CD4-positive, alpha-beta memory T cell (primary cell): Measurements from ENCODE around the gene NT5C1A. TPM values are rescaled to one million over a fixed set of nuclear protein-coding genes. Genes with fewer than 3 reads are reported as not detected.

Experiments
- CTCF ChIA-PET: fragments of 350-600 bp; sonication (Branson Sonifier 250); formaldehyde crosslinking; loops from one replicate; lab custom pipeline; 2021; ENCODE audit warnings: inconsistent platforms; ENCODE audit not compliant: partially characterized antibody; lab: Charles Lee
- POLR2A ChIA-PET: fragments of 350-600 bp; sonication (Branson Sonifier 250); formaldehyde crosslinking; loops from one replicate; lab custom pipeline; 2021; ENCODE audit not compliant: partially characterized antibody; lab: Charles Lee
- DNase-seq, 5 donors: peaks; one replicate each; pipeline versions ENCODE4 v3.0.0 to v3.0.0-alpha.2; 2020 to 2022; ENCODE audit warnings: mixed read lengths in 1 of 5
- H3K27ac ChIP-seq: one replicate; pipeline ENCODE4 v1.7.0; 2013; ENCODE audit warnings: low read depth, low read length
- H3K27me3 ChIP-seq: 2 replicates; pipeline ENCODE4 v1.7.0; 2013; ENCODE audit warnings: mild to moderate bottlenecking, low read length, moderate library complexity; ENCODE audit not compliant: insufficient read depth
- H3K36me3 ChIP-seq: 2 replicates; pipeline ENCODE4 v1.7.0; 2013; ENCODE audit warnings: mild to moderate bottlenecking, low read length, moderate library complexity; ENCODE audit not compliant: insufficient read depth
- H3K4me1 ChIP-seq: 2 replicates; pipeline ENCODE4 v1.7.0; 2013; ENCODE audit warnings: mild to moderate bottlenecking, low read length, moderate library complexity; ENCODE audit not compliant: insufficient read depth
- H3K4me3 ChIP-seq, 2 donors: one replicate each; pipeline ENCODE4 v1.7.0; 2013; ENCODE audit warnings: low read length in 2 of 2, mild to moderate bottlenecking in 1 of 2
- H3K9me3 ChIP-seq, 2 donors: one replicate each; pipeline ENCODE4 v1.7.0; 2013; ENCODE audit warnings: low read length in 2 of 2, control low read depth in 1 of 2; ENCODE audit not compliant: control insufficient read depth in 1 of 2
- H3K27ac Mint-ChIP-seq, 7 donors: one replicate each; pipeline ENCODE4 v1.8.0; 2020 to 2021; ENCODE audit warnings: mixed read lengths in 7 of 7, mild to moderate bottlenecking in 6 of 7, inconsistent platforms in 3 of 7, moderate library complexity in 3 of 7
- H3K27me3 Mint-ChIP-seq, 2 donors: one replicate each; pipeline ENCODE4 v1.8.0; 2020 to 2021; ENCODE audit warnings: mixed read lengths in 2 of 2
- H3K36me3 Mint-ChIP-seq, 2 donors: one replicate each; pipeline ENCODE4 v1.8.0; 2020 to 2021; ENCODE audit warnings: mixed read lengths in 2 of 2, inconsistent platforms in 1 of 2, mild to moderate bottlenecking in 1 of 2
- H3K4me1 Mint-ChIP-seq, 4 donors: one replicate each; pipeline ENCODE4 v1.8.0; 2020 to 2021; ENCODE audit warnings: mixed read lengths in 4 of 4, mild to moderate bottlenecking in 1 of 4
- H3K4me3 Mint-ChIP-seq, 8 donors: one replicate each; pipeline ENCODE4 v1.8.0; 2020 to 2021; ENCODE audit warnings: mixed read lengths in 8 of 8, mild to moderate bottlenecking in 7 of 8, moderate library complexity in 6 of 8, inconsistent platforms in 3 of 8
- H3K9me3 Mint-ChIP-seq, 8 donors: one replicate each; pipeline ENCODE4 v1.8.0; 2020 to 2021; ENCODE audit warnings: mixed read lengths in 8 of 8, mild to moderate bottlenecking in 5 of 8, inconsistent platforms in 3 of 8, moderate library complexity in 1 of 8
- intact Hi-C: fragments of 100-400 bp; cut with micrococcal nuclease; formaldehyde crosslinking; loops from one replicate; pipeline ENCODE4 v1.15.1; 2023
- polyA plus RNA-seq, 2 donors: library from polyadenylated mRNA; unstranded; fragments of 300-500 nt; fragmentation: Illumina TruSeq; gene quantifications; one replicate each; pipeline ENCODE4 v1.2.3, GENCODE V29; 2021
- total RNA-seq, 2 experiments: library from RNA; stranded (reverse); gene quantifications; one replicate each; pipeline ENCODE4 v1.2.3, GENCODE V29; 2021

The NT5C1A gene
- total and polyA plus RNA-seq, 4 experiments from 2014 or later: 0.29 to 0.42 TPM; not detected in 2

DNA sequence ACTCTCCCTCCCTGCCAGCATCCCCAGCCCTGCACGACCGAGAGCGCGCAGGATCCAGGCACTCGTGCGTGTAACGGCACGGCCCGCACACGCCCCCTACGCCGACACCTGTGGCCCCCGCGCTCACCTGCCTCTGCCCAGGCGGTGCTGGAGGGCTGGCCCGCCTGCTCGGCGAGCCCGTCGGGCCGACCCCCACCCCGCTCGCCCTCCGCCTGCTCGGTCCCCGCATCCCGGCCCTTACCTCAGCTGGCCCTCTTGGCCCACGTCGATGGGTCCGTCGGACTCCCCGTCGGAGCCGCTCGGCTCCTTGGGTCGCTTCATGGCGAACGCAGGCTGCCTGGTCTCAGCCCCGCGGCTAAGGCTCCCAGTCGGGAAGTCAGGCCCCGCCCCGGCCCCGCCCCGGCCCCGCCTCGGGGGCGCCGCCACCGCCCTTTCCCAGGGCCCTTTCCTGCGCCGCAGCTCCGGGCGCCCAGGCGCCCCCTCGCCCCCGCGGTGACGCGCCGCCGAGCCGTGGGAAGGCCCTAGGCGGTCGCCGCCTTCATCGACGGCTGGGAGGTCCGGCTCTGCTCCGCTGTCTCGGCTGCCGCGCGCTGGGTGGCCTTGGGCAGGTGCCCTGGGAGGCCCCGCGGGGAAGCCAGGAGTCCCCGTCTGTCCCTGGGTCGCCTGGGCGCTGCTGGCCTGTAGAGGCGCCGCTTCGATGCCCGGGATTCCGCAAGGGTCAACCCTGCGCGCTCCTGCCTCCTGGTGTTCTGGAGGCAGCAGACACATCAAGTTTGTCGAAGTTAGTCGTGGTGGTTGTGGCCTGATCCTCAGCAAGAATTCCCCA, 32.4 kb downstream of the NT5C1A start, which contains the start of gene HEYL:
Gene HEYL, minus strand, starts transcription at position 339 of the 826 bp plus-strand sequence. Its CDS starts 18 bp downstream, at position 321.
- DNase-seq: peak; percentile 29 to 57 (median 43)
- H3K27me3 ChIP-seq: no peaks in the 10 kb centered on the region
- intact Hi-C loops: no loop called here
- ChIA-PET POLR2A (no interaction called here), CTCF (interaction anchor here (1.8 to 8.0 kb wide), 2 partner anchors 15 to 17 kb away, joined by 8 to 36 read pairs; no protein-coding TSS in a partner anchor)
- H3K27ac Mint-ChIP-seq: no peak within 1 kb of the TSS
- no peak within 1 kb of the TSS for H3K27ac ChIP-seq
- H3K4me1 ChIP-seq: peaks cover 5% of the 10 kb centered on the region
- H3K4me3 ChIP-seq: peak within 1 kb of the TSS in 1 of 2 donors; percentile 35
- H3K9me3 ChIP-seq: no peaks in the 10 kb centered on the region
- peaks cover 5 to 20% of the 10 kb centered on the region in 2 donors for H3K27me3 Mint-ChIP-seq
- H3K9me3 Mint-ChIP-seq: peaks cover 0 to 3% (median 0%) of the 10 kb centered on the region in 8 donors
- H3K4me1 Mint-ChIP-seq: peaks cover 0 to 2% (median under 1%) of the 10 kb centered on the region in 4 donors
- H3K4me3 Mint-ChIP-seq: peak within 1 kb of the TSS; percentile 60 to 84 (median 67)
- no peaks in the 10 kb centered on the region for H3K36me3 ChIP-seq
- no peaks in the 10 kb centered on the region for H3K36me3 Mint-ChIP-seq

DNA sequence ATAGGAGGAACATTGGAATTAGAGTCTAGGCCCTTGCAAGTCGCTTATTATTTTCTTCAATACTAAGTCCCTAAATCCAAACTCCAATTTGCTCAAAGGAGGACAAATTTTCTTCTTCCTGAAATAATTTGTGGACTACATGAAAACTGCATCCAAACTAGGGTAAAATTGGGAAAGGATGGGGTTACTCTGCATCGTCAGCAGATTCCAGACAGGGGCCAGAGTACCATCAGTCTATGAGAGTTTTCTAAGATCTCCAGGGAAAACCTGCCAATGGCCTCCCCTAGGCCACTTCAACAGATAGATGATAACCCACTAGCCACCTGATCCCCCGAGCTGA, 33.0 kb downstream of the NT5C1A start:
- Mint-ChIP-seq H3K27me3 (peaks cover 8 to 23% of the 10 kb centered on the region in 2 donors), H3K4me1 (peaks cover 0 to 2% (median under 1%) of the 10 kb centered on the region in 4 donors), H3K36me3 (peaks cover 0 to 3% of the 10 kb centered on the region in 2 donors), H3K4me3 (peak overlapping the region; percentile 48 to 84 (median 66)), H3K9me3 (peaks cover 0 to 3% (median 0%) of the 10 kb centered on the region in 8 donors), H3K27ac (no peak overlapping the region)
- no peaks in the 10 kb centered on the region for H3K9me3 ChIP-seq
- ChIA-PET CTCF (interaction anchor here (8.0 kb wide), 1 partner anchor 18 kb away, joined by 36 read pairs; no protein-coding TSS in a partner anchor), POLR2A (no interaction called here)
- no peaks in the 10 kb centered on the region for H3K27me3 ChIP-seq
- no peak for DNase-seq
- no peak overlapping the region for H3K27ac ChIP-seq
- intact Hi-C loops: no loop called here
- no peaks in the 10 kb centered on the region for H3K36me3 ChIP-seq
- peaks cover 5% of the 10 kb centered on the region for H3K4me1 ChIP-seq
- H3K4me3 ChIP-seq: peak overlapping the region in 1 of 2 donors; percentile 35

DNA sequence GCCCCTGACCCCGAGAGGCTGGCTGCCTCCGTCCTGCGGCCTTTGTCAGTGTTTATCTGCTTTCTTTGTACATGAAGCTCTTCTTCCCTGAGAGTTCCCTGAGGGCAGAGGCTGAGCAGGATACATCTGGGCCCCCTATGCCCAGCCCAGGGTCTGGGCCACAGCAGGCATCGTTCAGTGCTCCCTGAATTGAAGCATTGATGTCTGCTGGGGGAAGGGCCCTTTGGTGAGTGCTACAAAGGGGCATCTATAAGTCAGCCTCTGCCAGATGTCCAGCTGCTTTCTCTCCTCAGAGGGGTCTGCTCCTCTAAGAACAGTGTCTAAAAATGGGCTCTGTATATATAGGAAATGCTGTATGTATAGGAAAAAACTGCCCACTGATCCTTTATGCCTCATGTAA, 34.5 kb downstream of the NT5C1A start:
- POLR2A ChIA-PET: no interaction called here
- CTCF ChIA-PET: interaction anchor here (8.0 kb wide), 1 partner anchor 19 kb away, joined by 36 read pairs; no protein-coding TSS in a partner anchor
- no peak for DNase-seq
- Mint-ChIP-seq H3K4me1 (peaks cover 0 to 2% (median under 1%) of the 10 kb centered on the region in 4 donors), H3K27ac (no peak overlapping the region), H3K27me3 (peaks cover 11 to 28% of the 10 kb centered on the region in 2 donors), H3K9me3 (no peaks in the 10 kb centered on the region), H3K36me3 (peaks cover 0 to 3% of the 10 kb centered on the region in 2 donors), H3K4me3 (no peak overlapping the region)
- no peaks in the 10 kb centered on the region for H3K36me3 ChIP-seq
- no peak overlapping the region for H3K27ac ChIP-seq
- no peaks in the 10 kb centered on the region for H3K27me3 ChIP-seq
- intact Hi-C loops: no loop called here
- no peak overlapping the region for H3K4me3 ChIP-seq
- H3K9me3 ChIP-seq: no peaks in the 10 kb centered on the region
- peaks cover 5% of the 10 kb centered on the region for H3K4me1 ChIP-seq

DNA sequence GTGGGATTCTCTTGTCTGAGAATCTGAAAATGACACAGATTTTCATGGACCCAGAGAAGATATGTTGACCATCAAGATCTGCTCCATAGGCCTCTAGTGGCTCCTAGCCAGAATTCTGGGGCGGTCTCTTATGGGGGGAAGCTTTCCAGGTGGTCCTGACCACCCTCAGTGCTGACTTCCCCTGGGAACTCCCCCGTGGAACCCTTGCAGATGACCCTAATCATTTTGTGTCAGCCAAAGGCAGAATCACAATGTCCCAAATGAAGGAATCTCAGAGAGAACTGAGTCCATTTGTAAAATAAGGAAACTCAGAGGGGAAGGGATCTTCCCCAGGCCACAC, 36.1 kb downstream of the NT5C1A start:
- H3K4me1 ChIP-seq: peaks cover 5% of the 10 kb centered on the region
- H3K27ac ChIP-seq: no peak overlapping the region
- peaks cover 0 to 3% of the 10 kb centered on the region in 2 donors for H3K36me3 Mint-ChIP-seq
- no peak overlapping the region for H3K4me3 Mint-ChIP-seq
- ChIA-PET CTCF (interaction anchor here (1.0 to 8.0 kb wide), 4 partner anchors 17 to 29 kb away, joined by 3 to 36 read pairs (median 4); no protein-coding TSS in a partner anchor), POLR2A (no interaction called here)
- H3K4me1 Mint-ChIP-seq: peaks cover 0 to 2% (median under 1%) of the 10 kb centered on the region in 4 donors
- peaks cover 11 to 28% of the 10 kb centered on the region in 2 donors for H3K27me3 Mint-ChIP-seq
- no peaks in the 10 kb centered on the region for H3K9me3 Mint-ChIP-seq
- H3K27me3 ChIP-seq: no peaks in the 10 kb centered on the region
- H3K9me3 ChIP-seq: no peaks in the 10 kb centered on the region
- no peak overlapping the region for H3K27ac Mint-ChIP-seq
- no peaks in the 10 kb centered on the region for H3K36me3 ChIP-seq
- DNase-seq: no peak
- intact Hi-C loops: no loop called here
- H3K4me3 ChIP-seq: no peak overlapping the region

DNA sequence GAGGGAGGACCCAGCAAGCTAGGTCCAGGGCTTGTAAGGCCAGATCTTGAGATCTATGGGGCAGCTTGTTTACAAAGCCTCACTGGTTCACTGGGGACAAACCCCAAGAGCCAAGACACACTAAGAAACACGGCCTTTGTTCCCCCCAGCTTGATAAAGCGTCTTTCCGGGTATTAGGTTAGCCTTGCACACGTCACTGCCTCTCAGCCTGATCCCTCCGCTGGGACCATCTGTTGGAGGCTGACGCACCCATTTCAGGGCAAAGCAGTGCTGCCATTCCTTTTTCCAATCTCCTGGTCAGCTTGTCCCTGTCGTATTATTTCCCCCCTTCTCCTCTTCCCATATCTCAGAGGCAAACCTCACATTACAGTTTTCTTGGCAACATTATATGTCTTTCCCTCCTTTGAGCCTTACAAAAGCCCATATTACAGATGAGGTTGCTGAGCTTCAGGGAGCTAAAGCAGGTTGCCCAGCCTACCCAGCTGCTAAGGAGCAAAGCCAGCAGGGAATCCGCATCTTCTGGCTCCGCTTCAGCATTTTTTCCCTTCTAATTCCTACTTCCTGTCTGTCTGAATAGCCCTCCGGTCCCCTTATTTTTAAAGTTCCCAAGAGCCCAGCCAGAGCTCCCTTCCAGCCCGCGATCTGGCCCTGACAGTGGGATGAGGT, 36.6 kb downstream of the NT5C1A start:
- ChIA-PET CTCF (interaction anchor here (1.0 to 8.0 kb wide), 4 partner anchors 18 to 29 kb away, joined by 3 to 36 read pairs (median 4); no protein-coding TSS in a partner anchor), POLR2A (no interaction called here)
- peaks cover 11 to 30% of the 10 kb centered on the region in 2 donors for H3K27me3 Mint-ChIP-seq
- Histone ChIP-seq H3K27ac (no peak overlapping the region), H3K36me3 (no peaks in the 10 kb centered on the region), H3K4me3 (no peak overlapping the region), H3K9me3 (no peaks in the 10 kb centered on the region), H3K4me1 (peaks cover 5% of the 10 kb centered on the region), H3K27me3 (no peaks in the 10 kb centered on the region)
- H3K36me3 Mint-ChIP-seq: peaks cover 0 to 3% of the 10 kb centered on the region in 2 donors
- intact Hi-C loops: no loop called here
- no peak for DNase-seq
- no peak overlapping the region for H3K27ac Mint-ChIP-seq
- no peaks in the 10 kb centered on the region for H3K9me3 Mint-ChIP-seq
- no peak overlapping the region for H3K4me3 Mint-ChIP-seq
- H3K4me1 Mint-ChIP-seq: peaks cover 0 to 2% (median under 1%) of the 10 kb centered on the region in 4 donors

DNA sequence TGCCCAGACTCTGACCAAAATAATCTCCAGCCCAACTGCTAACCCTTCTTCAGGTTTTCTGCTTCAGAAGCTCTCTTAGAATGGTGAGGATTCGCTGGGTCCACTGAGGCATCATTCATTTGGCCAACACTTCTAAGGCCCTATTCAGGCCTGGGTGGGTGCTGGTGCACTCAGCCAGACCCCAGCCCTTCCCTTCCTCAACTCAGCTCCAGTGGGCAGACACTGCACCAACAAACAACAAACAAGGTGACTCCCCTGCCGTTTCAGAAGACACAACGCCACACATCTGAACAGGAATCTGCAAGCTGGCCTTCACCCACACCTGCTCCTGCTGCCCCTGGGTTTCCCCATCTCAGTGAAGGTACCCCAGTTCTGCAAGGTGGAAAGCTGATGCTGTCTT, 38.5 kb downstream of the NT5C1A start:
- Mint-ChIP-seq H3K27me3 (peaks cover 11 to 30% of the 10 kb centered on the region in 2 donors), H3K27ac (no peak overlapping the region), H3K9me3 (no peaks in the 10 kb centered on the region), H3K4me3 (no peak overlapping the region), H3K36me3 (peaks cover 0 to 3% of the 10 kb centered on the region in 2 donors), H3K4me1 (no peaks in the 10 kb centered on the region)
- Histone ChIP-seq H3K27ac (no peak overlapping the region), H3K4me3 (no peak overlapping the region), H3K4me1 (no peaks in the 10 kb centered on the region), H3K27me3 (no peaks in the 10 kb centered on the region), H3K36me3 (no peaks in the 10 kb centered on the region), H3K9me3 (no peaks in the 10 kb centered on the region)
- POLR2A ChIA-PET: no interaction called here
- CTCF ChIA-PET: interaction anchor here (1.2 to 8.0 kb wide), 2 partner anchors 23 to 86 kb away, joined by 3 to 36 read pairs; no protein-coding TSS in a partner anchor
- DNase-seq: no peak
- intact Hi-C loops: no loop called here
